Fibroblast of skin of left biceps (primary cell): ENCODE results near the gene ABAT.

Experiments
- DNase-seq, 2 experiments: peaks; one replicate each; pipeline ENCODE4 v3.0.0-alpha.2; 2013; ENCODE audit warnings: low read depth in 2 of 2

Gene ABAT

GRCh38 chr16:8818504-8819270, 144.3 kb downstream of the ABAT start:
- DNase-seq, result no peak

- DNase-seq, result no peak
Observed at GRCh38 chr16:8819411-8820034, 145.1 kb downstream of the ABAT start.

GRCh38 chr16:8822403-8822802, 148.0 kb downstream of the ABAT start:
- no peak for DNase-seq

- DNase-seq, result no peak
Observed at GRCh38 chr16:8826278-8826879, 152.0 kb downstream of the ABAT start.

- DNase-seq, result no peak
Observed at GRCh38 chr16:8828541-8829165, 154.2 kb downstream of the ABAT start.

GRCh38 chr16:8831450-8831849, 157.0 kb downstream of the ABAT start:
- DNase-seq, result no peak

- no peak for DNase-seq
Observed at GRCh38 chr16:8831871-8832716, 157.7 kb downstream of the ABAT start.

- DNase-seq, result no peak
Observed at GRCh38 chr16:8832717-8833105, 158.3 kb downstream of the ABAT start.
